HG02642 (cell line): ENCODE measurements around the gene NSUN6.

Source experiments
- ATAC-seq: cut with Tn5 transposase; IDR thresholded peaks from one replicate; pipeline ENCODE4 v1.9.1; 2021; ENCODE audit warnings: mild to moderate bottlenecking; ENCODE audit not compliant: unreplicated experiment, poor library complexity

Gene NSUN6

DNA sequence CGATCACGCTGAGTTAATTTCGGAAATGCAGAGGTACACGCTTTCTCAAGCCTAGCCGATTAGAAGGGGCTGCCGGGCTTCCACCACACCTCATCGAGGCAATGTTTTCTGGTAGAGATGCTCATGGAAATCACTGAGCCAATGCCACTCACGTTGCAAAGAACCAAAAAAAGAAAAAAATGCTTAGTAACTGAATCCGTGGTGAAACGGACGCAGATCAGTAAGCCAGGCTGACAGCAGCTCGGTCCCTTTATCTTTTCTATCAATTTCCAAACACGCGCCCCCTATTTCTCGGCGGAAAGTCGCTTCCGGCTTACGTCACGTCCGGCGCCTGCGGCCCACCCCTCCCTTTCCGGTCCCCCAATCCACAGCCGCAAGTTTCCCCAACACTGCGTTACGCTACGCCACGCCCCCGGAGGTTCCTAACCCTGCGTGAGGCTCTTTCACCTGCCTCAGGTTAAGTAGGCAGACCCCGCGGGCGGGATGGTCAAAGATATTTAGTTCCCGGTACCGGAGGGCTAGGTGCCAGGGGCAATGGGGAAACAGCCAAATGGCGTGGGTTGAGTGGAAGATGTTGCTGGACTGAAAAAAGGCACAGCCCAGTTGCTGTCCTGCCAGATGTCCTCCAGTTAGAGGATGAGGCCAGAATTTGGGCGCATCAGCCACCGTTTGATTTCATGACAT is at the start of gene NSUN6:
Gene NSUN6 (minus strand): TSS at position 264 of the 684 bp plus-strand sequence. CDS start 384 bp downstream, outside the sequence.
- peak; percentile 98 for ATAC-seq

GRCh38 chr10:18699849-18700840 is 48.8 kb upstream of the NSUN6 start:
- no peak for ATAC-seq

- no peak for ATAC-seq
Measured at GRCh38 chr10:18690541-18690940, 39.2 kb upstream of the NSUN6 start.

- no peak for ATAC-seq
Measured at GRCh38 chr10:18689498-18689897, 38.1 kb upstream of the NSUN6 start.

DNA sequence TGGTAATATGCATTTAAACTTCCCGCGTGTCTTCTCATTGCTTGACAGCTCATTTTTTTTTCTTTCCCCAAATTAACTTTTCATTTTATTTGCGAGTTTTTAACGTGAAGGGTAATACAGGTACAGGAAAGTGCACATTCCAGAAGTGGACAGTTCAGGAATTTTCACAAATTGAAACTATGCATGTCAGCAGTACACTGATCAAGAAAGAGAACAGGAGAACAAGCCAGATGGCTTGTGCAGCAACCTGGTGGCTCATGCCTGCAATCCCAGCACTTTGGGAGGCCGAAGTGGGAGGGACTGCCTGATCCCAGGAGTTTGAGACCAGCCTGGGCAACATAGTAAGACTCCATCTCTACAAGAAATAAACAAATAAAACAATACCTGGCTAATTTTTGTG is 36.3 kb upstream of the NSUN6 start:
- ATAC-seq: no peak

GRCh38 chr10:18687195-18687594 is 35.8 kb upstream of the NSUN6 start:
- no peak for ATAC-seq

- no peak for ATAC-seq
Measured at GRCh38 chr10:18685555-18685954, 34.2 kb upstream of the NSUN6 start.

DNA sequence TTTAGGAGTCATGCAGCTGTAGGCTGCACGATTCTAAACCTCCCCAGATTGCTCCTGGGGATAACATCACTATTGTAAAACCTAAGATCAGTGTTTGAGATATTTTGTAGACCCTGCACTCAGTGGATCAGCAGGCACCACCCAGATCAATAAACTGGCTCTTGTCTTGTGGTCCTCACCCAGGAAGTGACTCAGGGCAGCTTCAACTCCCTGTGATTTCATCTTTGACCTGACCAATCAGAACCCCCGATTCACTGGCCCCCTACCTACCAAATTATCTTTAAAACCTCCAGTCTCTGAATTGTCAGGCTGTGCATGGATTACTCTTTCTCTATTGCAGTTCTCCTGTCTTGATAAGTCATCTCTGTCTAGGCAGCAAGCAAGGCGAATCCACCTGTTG is 33.6 kb upstream of the NSUN6 start:
- no peak for ATAC-seq

GRCh38 chr10:18684416-18684815 is 33.0 kb upstream of the NSUN6 start:
- no peak for ATAC-seq

DNA sequence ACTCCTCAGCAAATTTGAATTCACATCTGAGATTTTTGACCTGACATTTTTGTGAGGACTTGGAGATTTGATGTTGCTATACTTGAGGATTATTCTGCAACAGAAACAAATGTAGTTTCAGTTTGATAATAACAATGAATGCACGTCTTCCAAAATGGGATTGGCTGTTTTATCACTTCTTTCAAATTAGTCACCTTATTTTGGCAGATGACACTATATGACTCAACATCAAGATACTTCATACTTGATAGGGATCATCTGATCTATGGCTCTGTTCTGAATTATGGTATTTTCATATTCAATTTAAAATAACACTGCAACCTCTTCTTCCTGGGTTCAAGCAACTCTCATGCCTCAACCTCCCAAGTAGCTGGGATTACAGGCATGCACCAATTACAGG is 32.0 kb upstream of the NSUN6 start:
- ATAC-seq: no peak

DNA sequence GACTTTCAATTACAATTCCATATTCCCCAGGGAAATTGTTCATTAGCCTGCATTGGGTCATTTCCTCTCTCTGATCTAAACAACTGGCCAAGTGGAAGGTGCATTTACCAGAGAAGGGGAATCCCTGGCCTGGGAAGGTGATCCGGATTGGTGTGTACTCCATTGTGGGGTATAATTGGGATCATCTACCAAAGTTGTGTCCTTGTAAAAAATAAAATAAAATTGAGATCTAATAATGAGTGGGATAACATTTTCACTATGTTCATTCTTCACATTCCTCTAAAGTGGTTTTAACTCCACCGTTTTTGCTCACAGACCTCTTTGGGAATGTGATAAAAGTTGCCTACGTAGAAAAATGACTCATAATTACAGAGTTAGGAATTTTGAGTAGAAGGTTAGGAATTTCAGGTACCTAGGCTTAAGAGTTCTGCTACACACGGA is 30.6 kb upstream of the NSUN6 start:
- ATAC-seq: no peak

- no peak for ATAC-seq
Measured at GRCh38 chr10:18681366-18681765, 30.0 kb upstream of the NSUN6 start.

GRCh38 chr10:18680754-18681153 is 29.4 kb upstream of the NSUN6 start:
- ATAC-seq: no peak

- ATAC-seq: no peak
Measured at GRCh38 chr10:18675086-18675801, 23.9 kb upstream of the NSUN6 start.

GRCh38 chr10:18668026-18668425 is 16.6 kb upstream of the NSUN6 start:
- ATAC-seq: no peak

DNA sequence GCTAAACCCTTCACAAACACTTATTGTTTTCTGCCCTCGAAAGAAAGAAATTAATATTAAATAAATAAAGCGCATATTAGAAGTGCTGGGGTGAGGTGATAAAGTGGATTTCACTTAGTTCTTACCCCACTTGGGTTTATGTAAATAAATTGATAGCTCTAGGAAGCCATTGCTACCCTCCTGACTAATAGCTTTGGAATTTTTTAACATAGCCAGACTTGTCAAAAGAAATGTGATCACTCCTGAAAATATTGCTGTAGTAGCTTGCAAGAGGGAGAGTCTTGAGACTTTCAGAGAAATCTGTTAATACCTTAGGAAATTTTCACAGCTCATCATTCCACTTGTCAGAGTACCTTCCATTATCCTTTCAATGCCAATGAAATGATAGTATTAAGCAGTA is 15.4 kb upstream of the NSUN6 start:
- ATAC-seq: no peak

GRCh38 chr10:18665815-18666558 is 14.6 kb upstream of the NSUN6 start:
- no peak for ATAC-seq

GRCh38 chr10:18664841-18665478 is 13.6 kb upstream of the NSUN6 start:
- ATAC-seq: no peak

GRCh38 chr10:18660816-18661431 is 9.5 kb upstream of the NSUN6 start:
- ATAC-seq: no peak
